Measurements from ENCODE around the gene FMO1. TPM values are rescaled to one million over a fixed set of nuclear protein-coding genes. Genes with fewer than 3 reads are reported as not detected.

FMO1 gene
- total RNA-seq, 1 donor from 2014 or later = not detected

Small RNA genes lying within 50 kb of the gene (small RNA-seq; reads per million reads assigned to genes)
- gene RF00019 = not detected

Other genes with a start within 250 kb of the FMO1 start
- gene FMO3, start 157.6 kb upstream of the FMO1 start, total RNA-seq (ENCODE audit: low replicate concordance) = not detected in 2 replicates
- 0.47 TPM in 1 of 2 replicates, not detected in the other for gene FMO2, start 63.2 kb upstream of the FMO1 start, total RNA-seq (ENCODE audit: low replicate concordance)
- gene FMO4, start 65.7 kb downstream of the FMO1 start, total RNA-seq (ENCODE audit: low replicate concordance) = 3.9 and 8.3 TPM in 2 replicates
- gene PRRC2C, start 237.0 kb downstream of the FMO1 start, total RNA-seq (ENCODE audit: low replicate concordance) = 89.9 and 90.9 TPM in 2 replicates